Endothelial cell of umbilical vein (primary cell): ENCODE results near the gene CD109. TPM values are rescaled to one million over a fixed set of nuclear protein-coding genes. Genes with fewer than 3 reads are reported as not detected.

Experiments used
- BruUV-seq: library from RNA; stranded (reverse); fragments of 400-500 nt; replicated peaks from 2 replicates; lab custom pipeline; 2021; lab: Mats Ljungman, UMichigan
- CTCF ChIA-PET: fragments of 300-600, 350-600 bp; sonication (Branson Sonifier 250); formaldehyde crosslinking; loops from one replicate; lab custom pipeline; 2021; ENCODE audit warnings: antibody characterized with exemption, inconsistent platforms; lab: Charles Lee
- POLR2A ChIA-PET: fragments of 300-600, 350-600 bp; sonication (Branson Sonifier 250); formaldehyde crosslinking; loops from one replicate; lab custom pipeline; 2021; ENCODE audit warnings: antibody characterized with exemption, inconsistent platforms; lab: Charles Lee
- DNase-seq: peaks from one replicate; pipeline ENCODE4 v3.0.0-alpha.2; 2011; ENCODE audit warnings: low read depth, low spot score
- FAIRE-seq: peaks from 2 replicates; lab custom pipeline; 2011; peaks lifted over from hg19 to GRCh38; lab: Jason Lieb, UNC
- H2AFZ ChIP-seq: 2 replicates; pipeline ENCODE4 v1.6.0; 2012; ENCODE audit warnings: low read depth, low read length, control low read depth, inconsistent platforms
- H3K27ac ChIP-seq: 2 replicates; pipeline ENCODE4 v1.5.1; 2011; ENCODE audit warnings: low read depth, mild to moderate bottlenecking, control low read depth, low read length, moderate library complexity; ENCODE audit not compliant: insufficient read depth
- H3K27me3 ChIP-seq, 2 experiments: 2 replicates each; pipeline versions ENCODE4 v1.6.0 to v1.6.1; 2011; ENCODE audit warnings: low read length in 2 of 2, mixed read lengths in 1 of 2; ENCODE audit not compliant: control insufficient read depth in 2 of 2, insufficient read depth in 2 of 2
- H3K36me3 ChIP-seq, 2 experiments: 2 replicates in 1 of 2; 3 replicates in 1 of 2; pipeline ENCODE4 v1.5.1; 2011; ENCODE audit warnings: low read length in 2 of 2, mild to moderate bottlenecking in 1 of 2, moderate library complexity in 1 of 2; ENCODE audit not compliant: control insufficient read depth in 2 of 2, insufficient read depth in 2 of 2; ENCODE audit errors: extremely low read depth in 1 of 2
- H3K4me1 ChIP-seq: 3 replicates; pipeline ENCODE4 v1.5.1; 2011; ENCODE audit warnings: mild to moderate bottlenecking, low read length; ENCODE audit not compliant: control insufficient read depth, insufficient read depth; ENCODE audit errors: extremely low read depth
- H3K4me2 ChIP-seq: 2 replicates; pipeline ENCODE4 v1.6.1; 2011; ENCODE audit warnings: low read length, control low read depth, mixed read lengths; ENCODE audit not compliant: insufficient read depth
- H3K4me3 ChIP-seq, 3 experiments: fragments of 200-600 bp in 1 of 3; sonication (generic), shearing (Covaris generic) in 1 of 3; replicated peaks in 1 of 3; 2 replicates each; pipeline ENCODE4 v1.5.1; 2011 to 2016; ENCODE audit warnings: control low read depth in 3 of 3, low read length in 3 of 3, mild to moderate bottlenecking in 2 of 3, inconsistent platforms in 1 of 3, low read depth in 1 of 3, moderate library complexity in 1 of 3; ENCODE audit not compliant: insufficient read depth in 1 of 3
- H3K79me2 ChIP-seq: 2 replicates; pipeline ENCODE4 v1.6.0; 2012; ENCODE audit warnings: low read length, inconsistent platforms; ENCODE audit not compliant: control insufficient read depth, insufficient read depth
- H3K9ac ChIP-seq: replicated peaks from 2 replicates; pipeline ENCODE3; 2011; ENCODE audit warnings: low read length, control low read depth; ENCODE audit not compliant: insufficient read depth; ENCODE audit errors: extremely low read depth
- H3K9me1 ChIP-seq: replicated peaks from 3 replicates; pipeline ENCODE4 v1.6.0; 2011; ENCODE audit warnings: mild to moderate bottlenecking, low read length; ENCODE audit not compliant: control insufficient read depth, insufficient read depth; ENCODE audit errors: extremely low read depth
- H3K9me3 ChIP-seq: replicated peaks from 2 replicates; pipeline ENCODE4 v1.5.1; 2012; ENCODE audit warnings: low read length, inconsistent platforms; ENCODE audit not compliant: control insufficient read depth, insufficient read depth
- H4K20me1 ChIP-seq: replicated peaks from 2 replicates; pipeline ENCODE3; 2011; ENCODE audit warnings: mild to moderate bottlenecking, low read length; ENCODE audit not compliant: control insufficient read depth, insufficient read depth; ENCODE audit errors: extremely low read depth
- GATA2 ChIP-seq: IDR thresholded peaks from 2 replicates; pipeline ENCODE4 v1.7.0; 2011; ENCODE audit warnings: low read depth, mild to moderate bottlenecking, moderate library complexity, mixed read lengths, low read length; ENCODE audit not compliant: insufficient read length, insufficient read depth
- POLR2AphosphoS5 ChIP-seq: IDR thresholded peaks from 2 replicates; pipeline ENCODE4 v1.6.1; 2012; ENCODE audit warnings: low read depth, mild to moderate bottlenecking, control low read depth, low read length, moderate library complexity; ENCODE audit not compliant: insufficient read depth
- dilution Hi-C: fragments of 300-500 bp; cut with MboI; formaldehyde crosslinking; loops from one replicate; pipeline ENCODE4 v1.15.0; 2019; ENCODE audit warnings: low sequenced_read_pairs; ENCODE audit not compliant: extremely low pct_ligation_motif_present
- intact Hi-C: fragments of 100-400 bp; cut with micrococcal nuclease; formaldehyde crosslinking; loops from one replicate; pipeline ENCODE4 v1.10.0; 2022
- polyA plus RNA-seq, 4 experiments: library from polyadenylated mRNA; depleted of rRNA in 3 of 4; stranded (reverse) in 3 of 4; unstranded in 1 of 4; fragments of >200 nt; gene quantifications; 2 replicates each; pipeline versions ENCODE4 v1.2.1 to v1.2.3, GENCODE V29; 2011 to 2012; ENCODE audit warnings: missing spikeins in 1 of 4
- total RNA-seq: library from RNA; stranded (reverse); gene quantifications from 2 replicates; pipeline ENCODE4 v1.2.3, GENCODE V29; 2021
- TF ChIP-seq, protein P1 (sequence below), 2 donors: IDR thresholded peaks; 1 replicate in 1 of 2; 2 replicates in 1 of 2; pipeline ENCODE4 v1.5.1; 2011; ENCODE audit warnings: low read length in 2 of 2, mild to moderate bottlenecking in 2 of 2, moderate library complexity in 2 of 2, control low read depth in 1 of 2, inconsistent platforms in 1 of 2, low read depth in 1 of 2; ENCODE audit not compliant: insufficient read depth in 1 of 2; ENCODE audit errors: extremely low read depth in 1 of 2

CD109 gene
- total and polyA plus RNA-seq, 2 donors (not counting 3 experiments of a cell fraction or from before 2014, with no cell fraction given): 33.9 to 107 TPM

DNA sequence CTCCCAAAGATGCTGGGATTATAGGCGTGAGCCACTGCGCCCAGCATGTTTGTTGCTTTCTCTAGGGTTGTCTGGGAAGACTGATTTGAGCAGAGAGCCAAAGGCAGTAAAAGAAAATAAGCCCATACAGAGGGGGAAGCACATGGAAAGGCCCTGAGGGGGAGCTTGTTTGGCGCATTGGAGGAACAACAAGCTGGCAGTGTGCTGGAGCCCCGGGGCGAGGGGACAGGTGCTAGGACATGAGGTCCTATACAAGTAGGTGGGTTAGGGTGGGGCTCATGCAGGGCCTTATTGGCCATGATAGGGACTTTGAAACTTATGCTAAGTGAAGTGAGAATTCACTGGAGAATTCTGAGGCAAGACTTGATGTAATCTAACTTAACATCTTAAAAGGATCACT is 35.3 kb downstream of the CD109 start:
- H3K27me3 ChIP-seq: no peaks in the 10 kb centered on the region
- intact Hi-C loops: no loop called here
- no peaks in the 10 kb centered on the region for H3K4me1 ChIP-seq
- no peaks in the 10 kb centered on the region for H3K79me2 ChIP-seq
- POLR2A ChIA-PET: no interaction called here
- no peaks in the 10 kb centered on the region for H3K9me1 ChIP-seq
- no peak overlapping the region for H2AFZ ChIP-seq
- H3K27ac ChIP-seq: no peak overlapping the region
- no TSS peak for BruUV-seq
- H3K4me2 ChIP-seq: no peak overlapping the region
- dilution Hi-C loops: no loop called here
- TF ChIP-seq POLR2AphosphoS5: no peak
- TF ChIP-seq, protein P1, sequence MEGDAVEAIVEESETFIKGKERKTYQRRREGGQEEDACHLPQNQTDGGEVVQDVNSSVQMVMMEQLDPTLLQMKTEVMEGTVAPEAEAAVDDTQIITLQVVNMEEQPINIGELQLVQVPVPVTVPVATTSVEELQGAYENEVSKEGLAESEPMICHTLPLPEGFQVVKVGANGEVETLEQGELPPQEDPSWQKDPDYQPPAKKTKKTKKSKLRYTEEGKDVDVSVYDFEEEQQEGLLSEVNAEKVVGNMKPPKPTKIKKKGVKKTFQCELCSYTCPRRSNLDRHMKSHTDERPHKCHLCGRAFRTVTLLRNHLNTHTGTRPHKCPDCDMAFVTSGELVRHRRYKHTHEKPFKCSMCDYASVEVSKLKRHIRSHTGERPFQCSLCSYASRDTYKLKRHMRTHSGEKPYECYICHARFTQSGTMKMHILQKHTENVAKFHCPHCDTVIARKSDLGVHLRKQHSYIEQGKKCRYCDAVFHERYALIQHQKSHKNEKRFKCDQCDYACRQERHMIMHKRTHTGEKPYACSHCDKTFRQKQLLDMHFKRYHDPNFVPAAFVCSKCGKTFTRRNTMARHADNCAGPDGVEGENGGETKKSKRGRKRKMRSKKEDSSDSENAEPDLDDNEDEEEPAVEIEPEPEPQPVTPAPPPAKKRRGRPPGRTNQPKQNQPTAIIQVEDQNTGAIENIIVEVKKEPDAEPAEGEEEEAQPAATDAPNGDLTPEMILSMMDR (IDR thresholded peaks at IDR 0.05; ENCODE audit: extremely low read depth in 1 of 2, insufficient read depth in 1 of 2, low read depth in 1 of 2, low read length in 2 of 2): no peak
- TF ChIP-seq GATA2: no peak
- no peaks in the 10 kb centered on the region for H4K20me1 ChIP-seq
- FAIRE-seq (no peak), DNase-seq (no peak)
- no peak overlapping the region for H3K4me3 ChIP-seq
- CTCF ChIA-PET: interaction anchor here (2.3 to 13.0 kb wide), 3 partner anchors 40 to 78 kb away, joined by 12 to 343 read pairs (median 38); partner anchors contain the start of gene SLC17A5
- peaks cover 16% of the 10 kb centered on the region in 2 experiments for H3K36me3 ChIP-seq
- H3K9ac ChIP-seq: no peak overlapping the region
- no peaks in the 10 kb centered on the region for H3K9me3 ChIP-seq
